Measurements from ENCODE around the gene ZNF556. TPM values are rescaled to one million over a fixed set of nuclear protein-coding genes. Genes with fewer than 3 reads are reported as not detected.

ZNF556 gene
- total and polyA plus RNA-seq, 8 donors: 0.19 to 0.58 (median 0.23) TPM; not detected in 5

GRCh38 chr19:2822846-2823245, 44.3 kb upstream of the ZNF556 start:
- no peak overlapping the region for H3K27ac ChIP-seq
- H3K4me3 ChIP-seq: no peak overlapping the region
- intact Hi-C loops (cut with DNase I; ENCODE audit: low total_unique reads): no loop called here
- peaks cover 0 to 48% (median 33%) of the 10 kb centered on the region in 4 donors for H3K36me3 ChIP-seq
- no peaks in the 10 kb centered on the region for H3K27me3 ChIP-seq
- TF ChIP-seq EP300 (IDR thresholded peaks at IDR 0.05) (no peak), POLR2A (IDR thresholded peaks at IDR 0.05) (no peak), POLR2AphosphoS5 (IDR thresholded peaks at IDR 0.05) (no peak), CTCF (IDR thresholded peaks at IDR 0.05) (no peak)
- WGBS, 5 donors: 93 to 98% (median 96%) methylated on average over 5 of the region's 5 CpGs
- no peak for DNase-seq
- H3K9me3 ChIP-seq: peaks cover 0 to 8% (median 3%) of the 10 kb centered on the region in 4 donors
- peaks cover 7 to 29% (median 22%) of the 10 kb centered on the region in 4 donors for H3K4me1 ChIP-seq

GRCh38 chr19:2823646-2824045, 43.5 kb upstream of the ZNF556 start:
- DNase-seq: no peak
- WGBS, 5 donors: 58 to 87% (median 83%) methylated on average over 5 to 9 of the region's 9 CpGs
- Histone ChIP-seq H3K27me3 (no peaks in the 10 kb centered on the region), H3K4me3 (no peak overlapping the region), H3K4me1 (peaks cover 7 to 29% (median 22%) of the 10 kb centered on the region in 4 donors), H3K27ac (no peak overlapping the region), H3K36me3 (peaks cover 0 to 56% (median 40%) of the 10 kb centered on the region in 4 donors), H3K9me3 (peaks cover 0 to 16% (median 8%) of the 10 kb centered on the region in 4 donors)
- intact Hi-C loops (cut with DNase I; ENCODE audit: low total_unique reads): no loop called here
- no peak for TF ChIP-seq CTCF (IDR thresholded peaks at IDR 0.05)
- TF ChIP-seq POLR2AphosphoS5 (IDR thresholded peaks at IDR 0.05): no peak
- no peak for TF ChIP-seq POLR2A (IDR thresholded peaks at IDR 0.05)

- Histone ChIP-seq H3K4me1 (peaks cover 7 to 26% (median 21%) of the 10 kb centered on the region in 4 donors), H3K27ac (no peak overlapping the region), H3K36me3 (peaks cover 0 to 60% (median 42%) of the 10 kb centered on the region in 4 donors), H3K27me3 (no peaks in the 10 kb centered on the region), H3K4me3 (no peak overlapping the region), H3K9me3 (peaks cover 0 to 21% (median 12%) of the 10 kb centered on the region in 4 donors)
- 66 to 100% (median 80%) methylated on average over 1 to 8 of the region's 8 CpGs for WGBS, 5 donors
- TF ChIP-seq POLR2A (IDR thresholded peaks at IDR 0.05) (no peak), CTCF (IDR thresholded peaks at IDR 0.05) (no peak), EP300 (IDR thresholded peaks at IDR 0.05) (no peak), POLR2AphosphoS5 (IDR thresholded peaks at IDR 0.05) (no peak)
- DNase-seq: no peak
- intact Hi-C loops (cut with DNase I; ENCODE audit: low total_unique reads): no loop called here
Observed at GRCh38 chr19:2824129-2824528, 43.0 kb upstream of the ZNF556 start.

- H3K36me3 ChIP-seq: peaks cover under 1 to 88% (median 46%) of the 10 kb centered on the region in 4 donors
- H3K9me3 ChIP-seq: peaks cover 4 to 48% (median 29%) of the 10 kb centered on the region in 4 donors
- no peak overlapping the region for H3K27ac ChIP-seq
- no peaks in the 10 kb centered on the region for H3K27me3 ChIP-seq
- WGBS, 5 donors: 93 to 100% (median 96%) methylated on average over 1 to 2 of the region's 2 CpGs
- no peak for TF ChIP-seq EP300 (IDR thresholded peaks at IDR 0.05)
- TF ChIP-seq POLR2AphosphoS5 (IDR thresholded peaks at IDR 0.05): no peak
- no peak for TF ChIP-seq CTCF (IDR thresholded peaks at IDR 0.05)
- no peak for TF ChIP-seq POLR2A (IDR thresholded peaks at IDR 0.05)
- intact Hi-C loops (cut with DNase I; ENCODE audit: low total_unique reads): no loop called here
- no peaks in the 10 kb centered on the region for H3K4me1 ChIP-seq
- no peak for DNase-seq
- H3K4me3 ChIP-seq: no peak overlapping the region
Observed at GRCh38 chr19:2827022-2827421, 40.1 kb upstream of the ZNF556 start.

All from stomach (tissue), 9 donors.